Inflammatory macrophage treated with lipopolysaccharide for 1 hour (primary cell): Measurements from ENCODE around the gene VARS2.
"Not testable (repeated sequence)": the region's sequence is repeated elsewhere in the genome, so short reads cannot be mapped to it uniquely, and the experiment has no call there.

Experiments
- DNase-seq, 2 donors: peaks; one replicate each; pipeline ENCODE4 v3.0.0-alpha.2; 2020 to 2022

The VARS2 gene

GRCh38 chr6:30900863-30901417 is 13.1 kb upstream of the VARS2 start:
- DNase-seq, result no peak

GRCh38 chr6:30901436-30901835 is 12.6 kb upstream of the VARS2 start:
- DNase-seq, result no peak

- DNase-seq, result not testable (repeated sequence)
Observed at GRCh38 chr6:30902196-30902595, 11.8 kb upstream of the VARS2 start.

- DNase-seq, result no peak
Observed at GRCh38 chr6:30902709-30903108, 11.3 kb upstream of the VARS2 start.

- no peak for DNase-seq
Observed at GRCh38 chr6:30903236-30903635, 10.8 kb upstream of the VARS2 start.

- DNase-seq, result not testable (repeated sequence)
Observed at GRCh38 chr6:30907290-30907757, 6.7 kb upstream of the VARS2 start.

- peak; percentile 97 to 99 for DNase-seq
Observed at GRCh38 chr6:30907758-30908591, 6.1 kb upstream of the VARS2 start, which contains the start of gene GTF2H4. TSS of gene GTF2H4 (plus strand) at chr6:30908207.

- no peak for DNase-seq
Observed at GRCh38 chr6:30908700-30909099, 5.3 kb upstream of the VARS2 start.

GRCh38 chr6:30910473-30910872 is 3.6 kb upstream of the VARS2 start:
- DNase-seq, result not testable (repeated sequence)

GRCh38 chr6:30912746-30913520 is 1.1 kb upstream of the VARS2 start:
- no peak for DNase-seq

GRCh38 chr6:30913721-30914075 is 340 bp upstream of the VARS2 start:
- no peak for DNase-seq

GRCh38 chr6:30914854-30915590 is 984 bp downstream of the VARS2 start:
- DNase-seq, result no peak

GRCh38 chr6:30915591-30915946 is 1.5 kb downstream of the VARS2 start:
- peak; percentile 36 to 76 for DNase-seq

- no peak for DNase-seq
Observed at GRCh38 chr6:30917041-30917440, 3.0 kb downstream of the VARS2 start.

GRCh38 chr6:30917487-30917886 is 3.4 kb downstream of the VARS2 start:
- DNase-seq, result no peak

- DNase-seq, result no peak
Observed at GRCh38 chr6:30918670-30919069, 4.6 kb downstream of the VARS2 start.

- no peak for DNase-seq
Observed at GRCh38 chr6:30922447-30922852, 8.4 kb downstream of the VARS2 start.

GRCh38 chr6:30924040-30924627 is 10.1 kb downstream of the VARS2 start:
- not testable (repeated sequence) for DNase-seq

- no peak for DNase-seq
Observed at GRCh38 chr6:30926644-30927043, 12.6 kb downstream of the VARS2 start.

GRCh38 chr6:30927080-30927479 is 13.0 kb downstream of the VARS2 start:
- DNase-seq, result not testable (repeated sequence)

GRCh38 chr6:30928677-30929076 is 14.6 kb downstream of the VARS2 start:
- no peak for DNase-seq

- no peak for DNase-seq
Observed at GRCh38 chr6:30930506-30930905, 16.5 kb downstream of the VARS2 start.

- DNase-seq, result no peak
Observed at GRCh38 chr6:30931272-30931671, 17.2 kb downstream of the VARS2 start.
